ENCODE data around the gene CDRT4.

CDRT4 gene

DNA sequence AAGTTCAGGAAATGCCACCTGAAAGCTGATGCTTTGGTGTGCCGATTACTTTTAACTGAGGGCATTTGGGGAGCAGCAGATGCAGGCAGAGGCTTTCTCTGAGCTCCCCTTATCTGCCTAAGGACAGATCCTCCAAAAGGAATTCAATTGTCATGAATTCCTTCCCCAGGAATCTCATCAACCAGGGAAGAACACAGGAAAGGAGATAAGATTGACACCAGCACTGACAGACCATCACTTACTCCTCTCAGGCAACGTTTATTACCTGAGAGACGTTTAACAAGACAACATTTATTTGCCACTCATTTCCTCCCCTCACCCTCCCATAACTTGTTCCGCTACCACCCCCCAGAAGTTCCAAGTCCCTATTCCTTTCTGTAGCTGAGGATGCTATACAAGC lies 17.6 kb upstream of the CDRT4 start:
- no peak for DNase-seq (ENCODE audit: low spot score)
- no peak for TF ChIP-seq CTCF (IDR thresholded peaks at IDR 0.05; ENCODE audit: extremely low read depth, insufficient read depth, missing control alignments)

GRCh38 chr17:15483431-15483830 lies 16.0 kb upstream of the CDRT4 start:
- in situ Hi-C loops (cut with MboI; ENCODE audit: low pct_unique_long_range_greater_than_20kb, low sequenced_read_pairs, unreplicated experiment): no loop called here
- no peak for TF ChIP-seq CTCF (IDR thresholded peaks at IDR 0.05; ENCODE audit: extremely low read depth, insufficient read depth, missing control alignments)
- no peak for DNase-seq (ENCODE audit: low spot score)

More for the DNA sequence above, 17.6 kb upstream of the CDRT4 start:
- in situ Hi-C loops (cut with MboI; ENCODE audit: low pct_unique_long_range_greater_than_20kb, low sequenced_read_pairs, unreplicated experiment): no loop called here

- DNase-seq (ENCODE audit: low spot score): no peak
- in situ Hi-C loops (cut with MboI; ENCODE audit: low pct_unique_long_range_greater_than_20kb, low sequenced_read_pairs, unreplicated experiment): no loop called here
- no peak for TF ChIP-seq CTCF (IDR thresholded peaks at IDR 0.05; ENCODE audit: extremely low read depth, insufficient read depth, missing control alignments)
These were observed 15.1 kb upstream of the CDRT4 start for GRCh38 chr17:15482476-15482875.

DNA sequence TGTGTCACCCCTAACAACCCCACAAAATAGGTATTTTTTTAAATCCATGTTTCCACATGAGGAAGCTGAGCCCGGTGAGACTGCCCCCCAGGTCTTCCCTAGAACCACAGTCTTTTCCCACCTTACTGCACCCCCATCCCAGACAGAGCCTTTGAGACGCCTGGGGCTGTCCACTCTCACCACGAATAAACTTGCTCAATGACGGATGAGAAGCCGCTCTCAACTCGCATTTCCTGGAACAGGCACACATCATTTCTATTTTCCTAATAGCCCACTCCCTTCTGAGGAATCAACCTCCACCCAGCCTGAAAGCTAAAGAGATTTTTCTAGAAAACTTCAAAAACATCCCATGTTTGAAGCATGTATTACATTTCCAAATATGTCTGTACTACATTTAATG lies 14.1 kb upstream of the CDRT4 start:
- no peak for TF ChIP-seq CTCF (IDR thresholded peaks at IDR 0.05; ENCODE audit: extremely low read depth, insufficient read depth, missing control alignments)
- in situ Hi-C loops (cut with MboI; ENCODE audit: low pct_unique_long_range_greater_than_20kb, low sequenced_read_pairs, unreplicated experiment): no loop called here
- DNase-seq (ENCODE audit: low spot score): no peak

- in situ Hi-C loops (cut with MboI; ENCODE audit: low pct_unique_long_range_greater_than_20kb, low sequenced_read_pairs, unreplicated experiment): no loop called here
- DNase-seq (ENCODE audit: low spot score): no peak
- TF ChIP-seq CTCF (IDR thresholded peaks at IDR 0.05; ENCODE audit: extremely low read depth, insufficient read depth, missing control alignments): no peak
These were observed 12.8 kb upstream of the CDRT4 start for GRCh38 chr17:15480204-15480603.

DNA sequence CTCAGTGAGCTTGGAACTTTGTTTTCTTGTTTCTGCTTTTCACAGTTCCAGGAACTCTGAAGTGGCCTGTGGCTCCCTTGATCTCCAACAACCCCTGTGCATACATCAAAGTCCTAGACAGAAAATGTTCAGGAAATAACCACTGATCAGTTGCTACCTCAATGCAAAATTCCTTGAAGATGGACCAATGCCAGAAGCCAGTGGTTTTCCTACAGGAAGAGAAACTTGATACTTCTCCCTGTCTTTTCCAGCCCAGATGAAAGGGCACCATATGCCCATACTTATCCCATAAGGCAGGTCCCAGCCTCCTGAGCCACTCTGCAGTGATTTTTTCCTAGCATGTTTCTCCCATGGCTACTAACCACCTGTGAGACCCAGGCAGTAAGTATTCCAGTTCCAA lies 12.3 kb upstream of the CDRT4 start:
- in situ Hi-C loops (cut with MboI; ENCODE audit: low pct_unique_long_range_greater_than_20kb, low sequenced_read_pairs, unreplicated experiment): no loop called here
- TF ChIP-seq CTCF (IDR thresholded peaks at IDR 0.05; ENCODE audit: extremely low read depth, insufficient read depth, missing control alignments): no peak

DNA sequence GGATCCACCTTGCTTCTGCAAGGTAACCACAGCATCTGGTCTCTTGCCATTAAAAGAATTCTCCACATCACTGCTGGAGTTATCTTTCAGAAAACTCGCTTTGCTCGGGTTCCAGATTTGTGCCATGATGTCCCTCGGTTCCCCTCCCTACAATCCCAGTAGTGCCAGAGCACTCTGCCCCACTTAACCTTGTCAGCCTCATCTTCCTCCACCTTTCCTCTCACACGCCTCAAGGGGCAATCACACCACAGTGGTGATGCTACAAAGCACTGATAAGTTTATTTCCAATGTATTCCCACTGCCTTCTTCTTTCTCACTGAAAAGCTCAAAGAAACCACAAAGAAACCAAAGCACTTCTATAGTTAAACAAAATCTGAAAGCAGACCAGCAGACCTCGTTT lies 11.4 kb upstream of the CDRT4 start:
- TF ChIP-seq CTCF (IDR thresholded peaks at IDR 0.05; ENCODE audit: extremely low read depth, insufficient read depth, missing control alignments): no peak
- in situ Hi-C loops (cut with MboI; ENCODE audit: low pct_unique_long_range_greater_than_20kb, low sequenced_read_pairs, unreplicated experiment): no loop called here
- DNase-seq (ENCODE audit: low spot score): no peak

More for the DNA sequence above, 12.3 kb upstream of the CDRT4 start:
- DNase-seq (ENCODE audit: low spot score): no peak
